HG02884 (cell line): ENCODE measurements around the gene MAP3K13.
"Not testable (repeated sequence)": the region's sequence is repeated elsewhere in the genome, so short reads cannot be mapped to it uniquely, and the experiment has no call there.

ENCODE experiments used
- ATAC-seq: cut with Tn5 transposase; IDR thresholded peaks from one replicate; pipeline ENCODE4 v1.9.1; 2021; ENCODE audit warnings: mild to moderate bottlenecking, moderate library complexity; ENCODE audit not compliant: unreplicated experiment

MAP3K13 gene

DNA sequence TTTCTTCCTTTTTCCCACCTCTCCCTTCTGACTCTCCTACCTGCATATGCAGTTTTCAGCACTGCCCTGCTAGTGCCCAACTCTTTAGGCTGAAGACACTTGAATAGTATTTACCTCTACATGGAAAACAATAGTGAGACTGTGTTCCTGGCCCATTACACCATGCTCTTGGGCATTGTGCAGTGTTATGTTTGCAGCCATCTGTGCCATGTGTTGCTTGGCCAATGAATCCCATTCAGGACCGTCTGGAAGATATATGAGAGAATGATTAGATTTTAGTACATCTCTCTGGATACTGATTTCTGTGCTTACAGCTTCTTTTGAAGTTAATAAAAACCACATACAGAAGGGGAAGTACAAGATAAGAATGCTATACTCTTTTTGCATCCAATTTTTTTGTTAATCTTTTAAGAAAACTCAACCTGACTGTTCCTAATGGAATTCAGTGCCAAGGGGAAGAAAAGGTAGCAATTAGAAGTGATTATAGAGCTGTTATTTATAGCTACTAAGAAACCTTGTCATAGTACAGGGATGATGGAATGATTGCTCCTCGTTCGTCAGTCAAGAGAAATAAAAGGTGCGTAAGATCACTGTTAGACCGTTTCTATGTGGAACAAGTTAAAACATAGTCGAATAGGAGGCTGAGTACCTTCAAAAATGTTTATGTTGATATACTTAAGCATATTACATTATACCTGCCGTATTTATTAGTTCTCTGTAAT, 77.0 kb downstream of the MAP3K13 start:
- no peak for ATAC-seq

- ATAC-seq = no peak
Measured at GRCh38 chr3:185442031-185442430, 79.1 kb downstream of the MAP3K13 start.

DNA sequence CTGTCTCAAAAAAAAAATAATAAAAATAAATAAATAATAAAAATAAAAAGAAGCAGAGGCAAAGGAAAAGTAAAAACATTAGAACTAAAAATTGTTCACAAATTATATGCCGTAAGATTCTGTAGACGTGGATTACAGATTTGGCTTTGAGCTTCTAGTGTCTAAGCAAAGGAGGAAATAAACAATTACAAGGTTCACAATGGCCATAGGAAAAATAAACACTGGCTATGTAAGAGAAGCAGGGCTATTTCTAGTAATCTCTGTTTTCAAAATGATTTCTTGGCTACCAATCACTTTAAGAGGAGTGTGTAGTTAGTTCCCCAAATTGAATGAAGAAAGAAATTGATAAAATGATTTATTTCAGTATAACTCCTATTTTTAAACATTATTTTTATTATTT, 81.4 kb downstream of the MAP3K13 start:
- no peak for ATAC-seq

- no peak for ATAC-seq
Measured at GRCh38 chr3:185448107-185448506, 85.2 kb downstream of the MAP3K13 start.

- not testable (repeated sequence) for ATAC-seq
Measured at GRCh38 chr3:185451432-185451831, 88.5 kb downstream of the MAP3K13 start.

GRCh38 chr3:185457376-185457775, 94.4 kb downstream of the MAP3K13 start:
- ATAC-seq = no peak

- ATAC-seq = no peak
Measured at GRCh38 chr3:185460309-185460708, 97.4 kb downstream of the MAP3K13 start.

DNA sequence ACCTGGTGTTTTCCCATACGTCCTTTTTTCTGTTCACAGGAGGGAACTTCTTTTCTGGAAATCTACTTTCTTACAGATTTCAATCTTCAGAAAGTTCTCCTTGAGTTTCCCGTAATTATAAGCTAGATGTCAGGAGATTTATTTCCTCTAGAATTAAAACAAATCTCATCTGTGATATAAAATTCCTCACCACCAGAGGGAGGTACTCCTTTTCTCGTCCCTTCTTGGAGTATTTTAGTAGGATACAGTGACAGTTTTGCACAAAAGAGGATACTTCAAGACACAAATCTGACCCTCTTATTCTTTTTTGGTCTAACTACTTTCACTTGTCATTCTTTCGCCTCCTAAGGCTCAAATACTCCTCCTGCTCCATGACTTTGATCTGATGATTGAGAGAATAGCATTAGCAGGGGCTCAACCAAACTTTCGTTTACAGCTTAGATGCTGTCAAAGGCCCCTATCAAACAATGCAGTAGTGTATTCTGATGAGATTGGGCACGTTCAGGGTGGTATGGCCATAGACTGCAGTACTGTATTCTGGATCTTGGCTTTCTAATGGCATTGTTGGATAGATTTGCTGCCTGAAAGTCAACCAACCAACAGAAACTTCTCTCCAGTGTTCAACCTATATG, 97.9 kb downstream of the MAP3K13 start:
- no peak for ATAC-seq

DNA sequence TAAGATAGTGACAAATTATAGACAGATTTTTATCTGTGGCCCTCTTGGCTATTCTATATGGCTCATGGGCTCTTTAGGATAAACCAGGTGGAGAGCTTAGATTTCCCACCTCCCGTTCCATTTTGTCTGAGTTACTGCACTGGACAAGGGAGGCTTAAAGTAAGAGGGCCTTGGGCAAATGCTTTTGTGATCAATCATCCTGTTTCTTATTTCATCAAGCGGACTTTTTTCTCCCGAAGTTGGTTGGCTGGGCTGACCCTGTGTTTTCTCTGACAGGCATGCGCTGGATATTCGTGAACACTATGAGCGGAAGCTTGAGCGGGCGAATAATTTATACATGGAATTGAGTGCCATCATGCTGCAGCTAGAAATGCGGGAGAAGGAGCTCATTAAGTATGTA, 102.5 kb downstream of the MAP3K13 start:
- no peak for ATAC-seq

GRCh38 chr3:185466123-185466522, 103.2 kb downstream of the MAP3K13 start:
- ATAC-seq = not testable (repeated sequence)

- ATAC-seq = no peak
Measured at GRCh38 chr3:185469542-185469941, 106.6 kb downstream of the MAP3K13 start.

DNA sequence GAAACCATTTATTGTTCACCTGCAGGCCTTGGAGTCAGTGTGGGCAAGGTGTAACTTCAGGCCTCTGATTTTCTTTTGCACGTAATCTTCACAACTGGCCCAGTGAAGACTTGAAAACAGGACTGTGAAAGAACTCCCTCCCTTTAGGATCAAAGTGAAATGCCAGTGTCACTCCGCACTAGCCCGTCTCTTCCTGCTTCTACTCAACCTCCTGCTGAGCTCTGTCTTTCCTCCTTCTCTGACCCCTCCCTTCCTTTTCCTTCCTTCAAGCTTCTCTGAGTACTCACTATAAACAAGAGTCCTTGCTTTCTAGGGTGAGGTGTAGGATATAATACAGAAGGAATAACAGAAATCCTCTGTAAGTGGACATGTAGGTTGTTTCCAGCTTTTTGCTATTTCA, 107.4 kb downstream of the MAP3K13 start:
- ATAC-seq = no peak

GRCh38 chr3:185473290-185473815, 110.4 kb downstream of the MAP3K13 start:
- no peak for ATAC-seq

GRCh38 chr3:185474922-185475321, 112.0 kb downstream of the MAP3K13 start:
- ATAC-seq = not testable (repeated sequence)

- no peak for ATAC-seq
Measured at GRCh38 chr3:185477316-185477715, 114.4 kb downstream of the MAP3K13 start.

DNA sequence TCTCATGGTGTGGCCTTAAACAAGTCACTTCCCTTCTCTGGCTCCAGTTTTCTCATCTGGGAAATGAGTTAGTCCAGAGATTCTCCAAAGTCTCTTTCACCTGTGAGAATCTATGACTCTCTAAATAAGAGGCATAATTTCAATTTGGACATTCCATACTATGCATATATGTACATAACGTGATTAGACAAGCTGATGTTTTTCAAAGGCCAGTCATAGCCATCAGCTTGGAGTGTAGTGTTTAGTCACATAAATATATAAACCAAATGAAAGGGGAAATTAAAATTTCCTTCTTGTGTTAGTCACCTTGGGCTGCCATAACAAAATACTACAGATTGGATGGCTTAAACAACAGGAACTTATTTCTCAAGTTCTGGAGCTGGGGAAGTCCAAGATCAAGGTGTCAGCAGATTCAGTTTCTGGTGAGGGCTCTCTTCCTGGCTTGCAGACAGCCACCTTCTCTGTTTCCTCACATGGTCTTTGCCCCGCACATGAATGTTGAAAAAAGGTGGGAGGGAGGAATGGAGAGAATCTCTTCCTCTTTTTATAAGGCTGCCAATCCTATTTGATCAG, 116.5 kb downstream of the MAP3K13 start:
- no peak for ATAC-seq

- no peak for ATAC-seq
Measured at GRCh38 chr3:185484296-185484695, 121.4 kb downstream of the MAP3K13 start.

GRCh38 chr3:185486394-185486793, 123.5 kb downstream of the MAP3K13 start:
- no peak for ATAC-seq

- ATAC-seq = no peak
Measured at GRCh38 chr3:185488465-185488864, 125.5 kb downstream of the MAP3K13 start.

- no peak for ATAC-seq
Measured at GRCh38 chr3:185489462-185489861, 126.5 kb downstream of the MAP3K13 start.

DNA sequence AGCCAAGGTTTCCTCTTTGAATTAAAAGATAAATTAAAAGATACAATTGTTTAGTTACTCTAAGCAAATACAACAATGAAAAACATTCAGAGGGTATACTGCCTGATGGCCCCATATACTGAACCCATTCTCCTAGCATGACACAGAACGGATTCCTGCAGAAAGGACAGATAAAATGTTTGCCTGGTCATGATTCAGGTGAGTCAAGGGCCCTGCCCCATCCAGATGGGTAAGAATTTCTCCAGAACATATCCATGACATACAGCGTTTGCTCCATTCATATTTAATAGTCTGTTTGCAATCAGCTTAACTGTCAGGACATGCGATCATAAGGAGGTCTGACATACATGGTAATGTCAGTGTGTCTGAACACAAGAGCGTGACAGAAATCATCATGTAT, 127.3 kb downstream of the MAP3K13 start:
- ATAC-seq = no peak
